B cell (primary cell): Measurements from ENCODE around the gene JARID2. TPM values are rescaled to one million over a fixed set of nuclear protein-coding genes. Genes with fewer than 3 reads are reported as not detected.

Source experiments
- ATAC-seq: fragments of 200-7000 bp; cut with Tn5 transposase; one replicate; pipeline ENCODE4 v1.10.0; 2021; ENCODE audit warnings: low read depth, mild to moderate bottlenecking, moderate number of reproducible peaks, moderate library complexity
- CTCF ChIA-PET: fragments of 350-600 bp; sonication (Branson Sonifier 250); formaldehyde crosslinking; loops from one replicate; lab custom pipeline; 2021; ENCODE audit warnings: antibody characterized with exemption, inconsistent platforms; lab: Charles Lee
- POLR2A ChIA-PET: fragments of 350-600 bp; sonication (Branson Sonifier 250); formaldehyde crosslinking; loops from one replicate; lab custom pipeline; 2021; ENCODE audit warnings: antibody characterized with exemption; lab: Charles Lee
- DNase-seq: peaks from one replicate; pipeline ENCODE4 v3.0.0; 2013
- H2AFZ ChIP-seq: 2 replicates; pipeline ENCODE4 v1.6.1; 2012; ENCODE audit warnings: mild to moderate bottlenecking, low read depth, low read length; ENCODE audit not compliant: insufficient read depth, poor library complexity, severe bottlenecking
- H3K27ac ChIP-seq, 2 donors: 1 replicate in 1 of 2; 2 replicates in 1 of 2; pipeline ENCODE4 v1.5.1; 2012 to 2013; ENCODE audit warnings: low read length in 2 of 2, mild to moderate bottlenecking in 2 of 2, moderate library complexity in 1 of 2
- H3K27me3 ChIP-seq, 4 experiments: fragments of 200-600 bp in 1 of 4; sonication (generic) in 1 of 4; replicated peaks in 1 of 4; 1 replicate in 2 of 4; 2 replicates in 2 of 4; pipeline versions ENCODE4 v1.6.1 to v1.7.0; 2013 to 2016; ENCODE audit warnings: low read length in 3 of 4, mild to moderate bottlenecking in 2 of 4, mixed read lengths in 1 of 4, moderate library complexity in 1 of 4; ENCODE audit not compliant: insufficient read depth in 4 of 4, control insufficient read depth in 3 of 4; ENCODE audit errors: control extremely low read depth in 1 of 4
- H3K36me3 ChIP-seq, 2 experiments: replicated peaks in 1 of 2; 1 replicate in 1 of 2; 2 replicates in 1 of 2; pipeline versions ENCODE4 v1.6.1 to v1.7.1; 2013; ENCODE audit warnings: low read length in 1 of 2; ENCODE audit not compliant: insufficient read depth in 2 of 2, control insufficient read depth in 1 of 2; ENCODE audit errors: control extremely low read depth in 1 of 2, extremely low read depth in 1 of 2
- H3K4me1 ChIP-seq, 2 donors: fragments of 200-600 bp in 1 of 2; sonication (generic) in 1 of 2; 1 replicate in 1 of 2; 2 replicates in 1 of 2; pipeline versions ENCODE4 v1.5.1 to v1.6.1; 2013 to 2017; ENCODE audit warnings: low read length in 2 of 2; ENCODE audit not compliant: control insufficient read depth in 2 of 2, insufficient read depth in 2 of 2
- H3K4me2 ChIP-seq: replicated peaks from 2 replicates; pipeline ENCODE3; 2012; ENCODE audit warnings: mild to moderate bottlenecking, low read depth, low read length; ENCODE audit not compliant: poor library complexity, severe bottlenecking
- H3K4me3 ChIP-seq, 5 experiments: fragments of 200-600 bp in 1 of 5; sonication (generic) in 1 of 5; 1 replicate in 3 of 5; 2 replicates in 2 of 5; pipeline versions ENCODE4 v1.5.1 to v1.7.0; 2011 to 2016; ENCODE audit warnings: low read length in 4 of 5, mild to moderate bottlenecking in 4 of 5, low read depth in 2 of 5, control low read depth in 1 of 5, moderate library complexity in 1 of 5; ENCODE audit not compliant: insufficient read depth in 1 of 5; ENCODE audit errors: control extremely low read depth in 1 of 5, extremely low read depth in 1 of 5
- H3K79me2 ChIP-seq: fragments of 200-600 bp; sonication (generic); one replicate; pipeline ENCODE4 v1.6.0; 2016; ENCODE audit warnings: low read length; ENCODE audit not compliant: control insufficient read depth, insufficient read depth
- H3K9ac ChIP-seq: fragments of 200-600 bp; sonication (generic); 2 replicates; pipeline ENCODE4 v1.6.1; 2017; ENCODE audit warnings: mild to moderate bottlenecking, low read length, moderate library complexity
- H3K9me3 ChIP-seq, 3 donors: one replicate each; pipeline versions ENCODE4 v1.6.1 to v1.7.1; 2013; ENCODE audit warnings: low read length in 2 of 3; ENCODE audit not compliant: control insufficient read depth in 2 of 3, insufficient read depth in 1 of 3; ENCODE audit errors: control extremely low read depth in 1 of 3
- H4K20me1 ChIP-seq: 2 replicates; pipeline ENCODE4 v1.6.0; 2012; ENCODE audit warnings: mild to moderate bottlenecking, low read length; ENCODE audit not compliant: insufficient read depth, control insufficient read depth, poor library complexity, severe bottlenecking
- H3K27ac Mint-ChIP-seq: one replicate; pipeline ENCODE4 v1.8.0; 2021; ENCODE audit warnings: mixed read lengths
- H3K27me3 Mint-ChIP-seq: one replicate; pipeline ENCODE4 v1.8.0; 2021; ENCODE audit warnings: mixed read lengths
- H3K4me1 Mint-ChIP-seq: one replicate; pipeline ENCODE4 v1.8.0; 2021; ENCODE audit warnings: mixed read lengths
- H3K4me3 Mint-ChIP-seq: one replicate; pipeline ENCODE4 v1.8.0; 2021; ENCODE audit warnings: mixed read lengths
- H3K9me3 Mint-ChIP-seq: one replicate; pipeline ENCODE4 v1.8.0; 2022; ENCODE audit warnings: mixed read lengths; ENCODE audit not compliant: insufficient read depth
- CTCF ChIP-seq: fragments of 200-600 bp; IDR thresholded peaks from one replicate; pipeline ENCODE4 v1.8.0; 2022; ENCODE audit warnings: antibody characterized with exemption, mild to moderate bottlenecking
- EZH2 ChIP-seq: IDR thresholded peaks from 2 replicates; pipeline ENCODE4 v1.6.1; 2012; ENCODE audit warnings: borderline replicate concordance, low read depth, mild to moderate bottlenecking, moderate library complexity, low read length; ENCODE audit not compliant: insufficient read depth, poor library complexity, severe bottlenecking
- WGBS: methylation state at CpG from one replicate; pipeline ENCODE4 v1.1.5; 2013; ENCODE audit warnings: missing lambda C conversion rate; ENCODE audit not compliant: insufficient coverage; 5-methylcytosine and 5-hydroxymethylcytosine counted together
- intact Hi-C: fragments of 100-400 bp; cut with micrococcal nuclease; formaldehyde crosslinking; loops from one replicate; pipeline ENCODE4 v1.10.0; 2022
- polyA plus RNA-seq: library from polyadenylated mRNA; depleted of rRNA; stranded (reverse); fragments of >200 nt; gene quantifications from 2 replicates; pipeline ENCODE4 v1.2.3, GENCODE V29; 2012
- total RNA-seq, 2 donors: library from RNA; stranded (reverse); fragments of 120-200 nt in 1 of 2; gene quantifications; 1 replicate in 1 of 2; 2 replicates in 1 of 2; pipeline versions ENCODE4 v1.2.3 to v1.2.4, GENCODE V29; 2013 to 2022

The JARID2 gene
- total and polyA plus RNA-seq, 2 donors (not counting 1 experiment from before 2014, with no cell fraction given), result 11.0 to 58.1 TPM

- Mint-ChIP-seq H3K9me3 (no peaks in the 10 kb centered on the region), H3K4me3 (no peak overlapping the region), H3K27ac (no peak overlapping the region), H3K4me1 (peaks cover 20% of the 10 kb centered on the region), H3K27me3 (no peaks in the 10 kb centered on the region)
- intact Hi-C loops, result no loop called here
- no peak for DNase-seq
- Histone ChIP-seq H3K27me3 (no peaks in the 10 kb centered on the region), H3K4me2 (no peak overlapping the region), H3K9ac (no peak overlapping the region), H3K4me1 (no peaks in the 10 kb centered on the region), H3K27ac (no peak overlapping the region), H3K36me3 (peaks cover 0 to 10% of the 10 kb centered on the region in 2 experiments), H2AFZ (no peak overlapping the region), H4K20me1 (peaks cover 21% of the 10 kb centered on the region), H3K79me2 (peaks cover 71% of the 10 kb centered on the region), H3K4me3 (no peak overlapping the region), H3K9me3 (peaks cover 0 to 2% (median 0%) of the 10 kb centered on the region in 3 donors)
- ChIA-PET CTCF (no interaction called here), POLR2A (no interaction called here)
- ATAC-seq, result no peak
- TF ChIP-seq EZH2, result no peak
- no peak for TF ChIP-seq CTCF
- 90% methylated on average over 10 of the region's 17 CpGs for WGBS
These were observed 323.4 kb downstream of the JARID2 start for GRCh38 chr6:15569035-15569995.

GRCh38 chr6:15570171-15570570 is 324.3 kb downstream of the JARID2 start:
- H3K27ac Mint-ChIP-seq, result no peak overlapping the region
- intact Hi-C loops, result no loop called here
- TF ChIP-seq EZH2 (no peak), CTCF (no peak)

More at GRCh38 chr6:15570171-15570570, 324.3 kb downstream of the JARID2 start:
- Histone ChIP-seq H3K27me3 (no peaks in the 10 kb centered on the region), H3K4me3 (no peak overlapping the region), H3K9ac (no peak overlapping the region), H3K27ac (no peak overlapping the region), H3K79me2 (peaks cover 75% of the 10 kb centered on the region), H2AFZ (no peak overlapping the region), H3K4me1 (no peaks in the 10 kb centered on the region), H3K36me3 (peaks cover 0 to 10% of the 10 kb centered on the region in 2 experiments), H3K4me2 (no peak overlapping the region), H4K20me1 (peaks cover 15% of the 10 kb centered on the region), H3K9me3 (peaks cover 0 to 2% (median 0%) of the 10 kb centered on the region in 3 donors)
- no peak for DNase-seq
- H3K9me3 Mint-ChIP-seq, result no peaks in the 10 kb centered on the region
- 91% methylated on average over 2 of the region's 2 CpGs for WGBS
- ChIA-PET CTCF (no interaction called here), POLR2A (no interaction called here)
- H3K27me3 Mint-ChIP-seq, result no peaks in the 10 kb centered on the region
- H3K4me3 Mint-ChIP-seq, result no peak overlapping the region
- peaks cover 25% of the 10 kb centered on the region for H3K4me1 Mint-ChIP-seq
- no peak for ATAC-seq
